ENCODE measurements around the gene NDUFA11. TPM values are rescaled to one million over a fixed set of nuclear protein-coding genes. Genes with fewer than 3 reads are reported as not detected.

The NDUFA11 gene
- total and polyA plus RNA-seq, 2 of the 13 experiments (the other 11 are each of a cell fraction or from before 2014, with no cell fraction given) = 286 to 378 TPM

DNA sequence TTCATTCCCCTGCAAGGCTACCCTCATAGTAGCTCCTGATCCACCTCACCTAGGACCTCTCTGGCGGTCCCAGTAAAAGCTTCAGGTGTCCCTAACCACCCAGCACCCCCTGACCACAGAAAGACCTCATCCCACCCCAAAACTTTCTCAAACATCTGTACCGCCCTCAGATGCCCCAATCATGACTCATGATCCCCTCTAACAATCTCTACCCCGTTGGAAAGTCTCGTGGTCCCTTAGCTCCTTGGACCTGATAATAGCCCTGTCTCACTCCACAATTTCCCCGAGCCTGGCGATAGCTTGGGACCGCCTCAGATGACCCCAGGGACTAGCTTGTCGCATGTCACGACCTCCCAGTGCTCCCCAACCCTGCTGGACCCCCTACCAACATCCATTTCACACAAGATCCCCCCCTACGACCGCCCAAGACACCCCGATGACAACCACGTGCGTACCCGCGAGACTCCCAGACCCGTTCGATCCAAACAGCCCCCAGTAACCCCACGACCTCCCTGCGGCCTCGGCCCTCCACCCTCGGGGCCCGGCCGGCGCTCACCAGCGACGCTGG is 450 bp downstream of the NDUFA11 start:
- Histone ChIP-seq H3K4me1 (ENCODE audit: insufficient read depth, low read length) (peaks cover 52% of the 10 kb centered on the region), H3K27me3 (ENCODE audit: control insufficient read depth in 1 of 2, insufficient read depth in 2 of 2, low read length in 2 of 2) (peaks cover 0 to 4% of the 10 kb centered on the region in 2 experiments; a peak in 1 of 5 replicates), H3K4me2 (ENCODE audit: low read depth, low read length) (peak overlapping the region; percentile 81), H3K36me3 (replicated peaks in 1 of 2; ENCODE audit: control insufficient read depth in 1 of 2, insufficient read depth in 2 of 2, low read length in 2 of 2) (peaks cover 0 to 12% of the 10 kb centered on the region in 2 experiments; a peak in 2 of 5 replicates), H3K4me3 (replicated peaks in 1 of 3; ENCODE audit: insufficient read depth in 1 of 3, low read depth in 2 of 3, low read length in 3 of 3) (peak overlapping the region; percentile 78 to 100 (median 99)), H2AFZ (ENCODE audit: low read length) (no peak overlapping the region), H3K9me3 (ENCODE audit: low read length) (no peaks in the 10 kb centered on the region), H3K9ac (ENCODE audit: insufficient read depth, low read depth, low read length) (peak overlapping the region; percentile 100), H4K20me1 (ENCODE audit: insufficient read depth, low read length) (peaks cover 12% of the 10 kb centered on the region; the same call in 1 of the 2 replicates), H3K27ac (ENCODE audit: extremely low read length, insufficient read depth, low read length) (peak overlapping the region; percentile 98), H3K79me2 (ENCODE audit: insufficient read depth, low read length) (peaks cover 44% of the 10 kb centered on the region)
- no peak for DNase-seq (ENCODE audit: low spot score)
- no peak for ATAC-seq
- TSS peak; percentile 70 for BruUV-seq (replicated peaks)
- no peak for FAIRE-seq
- POLR2A ChIA-PET = interaction anchor here (0.6 to 3.9 kb wide), 24 partner anchors 8 to 627 kb away, joined by 3 to 79 read pairs (median 7); partner anchors contain the start of genes CAPS, DUS3L, FUT5 and FUT6
- in situ Hi-C loops (cut with HindIII; ENCODE audit: extremely low pct_ligation_motif_present, low pct_unique_long_range_greater_than_20kb) (no loop called here), intact Hi-C loops (cut with micrococcal nuclease; ENCODE audit: unreplicated experiment) (no loop called here)
- CTCF ChIA-PET (ENCODE audit: low intra/inter-chr PET ratio, low total read pairs) = no interaction called here
- WGBS (ENCODE audit: low lambda C conversion rate) = 0% methylated on average over 10 of the region's 27 CpGs
- no peak for TF ChIP-seq KLF13 (CRISPR knock-in tag; IDR thresholded peaks at IDR 0.05)
- TF ChIP-seq THAP7 (CRISPR knock-in tag; IDR thresholded peaks at IDR 0.05) = no peak
- TF ChIP-seq TRIM24 (CRISPR knock-in tag; IDR thresholded peaks at IDR 0.05) = no peak
- TF ChIP-seq PLSCR1 (CRISPR knock-in tag; IDR thresholded peaks at IDR 0.05; ENCODE audit: borderline replicate concordance) = 0 out of 2 replicates have a peak, but pooled peaks have one; percentile 27
- TF ChIP-seq AGO2 (optimal IDR thresholded peaks at IDR 0.05; ENCODE audit: low read depth, low read length) = peak; percentile 79
- TF ChIP-seq, protein P1, sequence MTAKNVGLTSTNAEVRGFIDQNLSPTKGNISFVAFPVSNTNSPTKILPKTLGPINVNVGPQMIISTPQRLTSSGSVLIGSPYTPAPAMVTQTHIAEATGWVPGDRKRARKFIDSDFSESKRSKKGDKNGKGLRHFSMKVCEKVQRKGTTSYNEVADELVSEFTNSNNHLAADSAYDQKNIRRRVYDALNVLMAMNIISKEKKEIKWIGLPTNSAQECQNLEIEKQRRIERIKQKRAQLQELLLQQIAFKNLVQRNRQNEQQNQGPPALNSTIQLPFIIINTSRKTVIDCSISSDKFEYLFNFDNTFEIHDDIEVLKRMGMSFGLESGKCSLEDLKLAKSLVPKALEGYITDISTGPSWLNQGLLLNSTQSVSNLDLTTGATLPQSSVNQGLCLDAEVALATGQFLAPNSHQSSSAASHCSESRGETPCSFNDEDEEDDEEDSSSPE (CRISPR knock-in tag; IDR thresholded peaks at IDR 0.05) = no peak
- peak; percentile 24; the same call in 1 of the 2 replicates for TF ChIP-seq ZNF225 (CRISPR knock-in tag; IDR thresholded peaks at IDR 0.05)
- TF ChIP-seq, protein P2, sequence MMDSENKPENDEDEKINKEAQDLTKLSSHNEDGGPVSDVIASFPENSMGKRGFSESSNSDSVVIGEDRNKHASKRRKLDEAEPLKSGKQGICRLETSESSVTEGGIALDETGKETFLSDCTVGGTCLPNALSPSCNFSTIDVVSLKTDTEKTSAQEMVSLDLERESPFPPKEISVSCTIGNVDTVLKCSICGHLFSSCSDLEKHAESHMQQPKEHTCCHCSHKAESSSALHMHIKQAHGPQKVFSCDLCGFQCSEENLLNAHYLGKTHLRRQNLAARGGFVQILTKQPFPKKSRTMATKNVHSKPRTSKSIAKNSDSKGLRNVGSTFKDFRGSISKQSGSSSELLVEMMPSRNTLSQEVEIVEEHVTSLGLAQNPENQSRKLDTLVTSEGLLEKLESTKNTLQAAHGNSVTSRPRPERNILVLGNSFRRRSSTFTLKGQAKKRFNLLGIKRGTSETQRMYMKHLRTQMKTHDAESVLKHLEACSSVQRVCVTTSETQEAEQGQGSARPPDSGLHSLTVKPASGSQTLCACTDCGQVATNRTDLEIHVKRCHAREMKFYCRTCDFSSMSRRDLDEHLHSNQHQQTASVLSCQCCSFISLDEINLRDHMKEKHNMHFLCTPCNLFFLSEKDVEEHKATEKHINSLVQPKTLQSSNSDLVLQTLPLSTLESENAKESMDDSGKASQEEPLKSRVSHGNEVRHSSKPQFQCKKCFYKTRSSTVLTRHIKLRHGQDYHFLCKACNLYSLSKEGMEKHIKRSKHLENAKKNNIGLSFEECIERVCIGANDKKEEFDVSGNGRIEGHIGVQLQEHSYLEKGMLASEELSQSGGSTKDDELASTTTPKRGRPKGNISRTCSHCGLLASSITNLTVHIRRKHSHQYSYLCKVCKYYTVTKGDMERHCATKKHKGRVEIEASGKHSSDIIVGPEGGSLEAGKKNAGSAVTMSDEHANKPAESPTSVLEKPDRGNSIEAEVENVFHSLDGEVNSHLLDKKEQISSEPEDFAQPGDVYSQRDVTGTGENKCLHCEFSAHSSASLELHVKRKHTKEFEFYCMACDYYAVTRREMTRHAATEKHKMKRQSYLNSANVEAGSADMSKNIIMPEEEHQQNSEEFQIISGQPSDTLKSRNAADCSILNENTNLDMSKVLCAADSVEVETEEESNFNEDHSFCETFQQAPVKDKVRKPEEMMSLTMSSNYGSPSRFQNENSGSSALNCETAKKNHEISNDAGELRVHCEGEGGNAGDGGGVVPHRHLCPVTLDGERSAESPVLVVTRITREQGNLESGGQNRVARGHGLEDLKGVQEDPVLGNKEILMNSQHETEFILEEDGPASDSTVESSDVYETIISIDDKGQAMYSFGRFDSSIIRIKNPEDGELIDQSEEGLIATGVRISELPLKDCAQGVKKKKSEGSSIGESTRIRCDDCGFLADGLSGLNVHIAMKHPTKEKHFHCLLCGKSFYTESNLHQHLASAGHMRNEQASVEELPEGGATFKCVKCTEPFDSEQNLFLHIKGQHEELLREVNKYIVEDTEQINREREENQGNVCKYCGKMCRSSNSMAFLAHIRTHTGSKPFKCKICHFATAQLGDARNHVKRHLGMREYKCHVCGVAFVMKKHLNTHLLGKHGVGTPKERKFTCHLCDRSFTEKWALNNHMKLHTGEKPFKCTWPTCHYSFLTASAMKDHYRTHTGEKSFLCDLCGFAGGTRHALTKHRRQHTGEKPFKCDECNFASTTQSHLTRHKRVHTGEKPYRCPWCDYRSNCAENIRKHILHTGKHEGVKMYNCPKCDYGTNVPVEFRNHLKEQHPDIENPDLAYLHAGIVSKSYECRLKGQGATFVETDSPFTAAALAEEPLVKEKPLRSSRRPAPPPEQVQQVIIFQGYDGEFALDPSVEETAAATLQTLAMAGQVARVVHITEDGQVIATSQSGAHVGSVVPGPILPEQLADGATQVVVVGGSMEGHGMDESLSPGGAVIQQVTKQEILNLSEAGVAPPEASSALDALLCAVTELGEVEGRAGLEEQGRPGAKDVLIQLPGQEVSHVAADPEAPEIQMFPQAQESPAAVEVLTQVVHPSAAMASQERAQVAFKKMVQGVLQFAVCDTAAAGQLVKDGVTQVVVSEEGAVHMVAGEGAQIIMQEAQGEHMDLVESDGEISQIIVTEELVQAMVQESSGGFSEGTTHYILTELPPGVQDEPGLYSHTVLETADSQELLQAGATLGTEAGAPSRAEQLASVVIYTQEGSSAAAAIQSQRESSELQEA (CRISPR knock-in tag; IDR thresholded peaks at IDR 0.05; ENCODE audit: not compliant biosample characterization) = peak; percentile 41
- peak; percentile 56; the same call in 1 of the 2 replicates for TF ChIP-seq ZNF414 (CRISPR knock-in tag; IDR thresholded peaks at IDR 0.05)
- 0 out of 4 replicates have a peak, but pooled peaks of 1 of the 2 experiments have one; percentile 7 for TF ChIP-seq NR2F1 (CRISPR knock-in tag; IDR thresholded peaks at IDR 0.05)
- peak; percentile 67 for TF ChIP-seq NFE2L1 (CRISPR knock-in tag; IDR thresholded peaks at IDR 0.05; ENCODE audit: borderline replicate concordance)
